Measurements from ENCODE around the gene PRAC1.

PRAC1 gene

DNA sequence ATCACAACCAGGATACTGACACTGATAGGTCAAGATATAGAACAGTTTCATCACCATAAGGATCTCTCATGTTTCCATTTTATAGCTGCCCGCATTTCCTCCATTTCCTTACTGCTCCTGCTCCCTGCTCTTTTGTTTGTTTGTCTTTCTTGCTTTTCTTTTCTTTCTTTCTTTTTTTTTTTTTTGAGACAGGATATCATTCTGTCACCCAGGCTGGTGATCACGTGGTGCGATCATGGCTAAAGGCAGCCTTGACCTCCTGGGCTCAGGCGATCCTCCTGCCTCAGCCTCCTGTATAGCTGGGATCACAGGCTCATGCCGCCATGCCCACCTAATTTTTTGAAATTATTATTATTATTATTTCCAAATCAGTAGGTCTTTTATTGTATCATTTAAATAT is 31.7 kb downstream of the PRAC1 start:
- DNase-seq (ENCODE audit: insufficient read length, low spot score) (no peak), FAIRE-seq (no peak)
- TF ChIP-seq, protein P1, sequence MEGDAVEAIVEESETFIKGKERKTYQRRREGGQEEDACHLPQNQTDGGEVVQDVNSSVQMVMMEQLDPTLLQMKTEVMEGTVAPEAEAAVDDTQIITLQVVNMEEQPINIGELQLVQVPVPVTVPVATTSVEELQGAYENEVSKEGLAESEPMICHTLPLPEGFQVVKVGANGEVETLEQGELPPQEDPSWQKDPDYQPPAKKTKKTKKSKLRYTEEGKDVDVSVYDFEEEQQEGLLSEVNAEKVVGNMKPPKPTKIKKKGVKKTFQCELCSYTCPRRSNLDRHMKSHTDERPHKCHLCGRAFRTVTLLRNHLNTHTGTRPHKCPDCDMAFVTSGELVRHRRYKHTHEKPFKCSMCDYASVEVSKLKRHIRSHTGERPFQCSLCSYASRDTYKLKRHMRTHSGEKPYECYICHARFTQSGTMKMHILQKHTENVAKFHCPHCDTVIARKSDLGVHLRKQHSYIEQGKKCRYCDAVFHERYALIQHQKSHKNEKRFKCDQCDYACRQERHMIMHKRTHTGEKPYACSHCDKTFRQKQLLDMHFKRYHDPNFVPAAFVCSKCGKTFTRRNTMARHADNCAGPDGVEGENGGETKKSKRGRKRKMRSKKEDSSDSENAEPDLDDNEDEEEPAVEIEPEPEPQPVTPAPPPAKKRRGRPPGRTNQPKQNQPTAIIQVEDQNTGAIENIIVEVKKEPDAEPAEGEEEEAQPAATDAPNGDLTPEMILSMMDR (IDR thresholded peaks at IDR 0.05; ENCODE audit: insufficient read depth, missing control alignments) = no peak

- no peak for DNase-seq (ENCODE audit: insufficient read length, low spot score)
- FAIRE-seq = no peak
- TF ChIP-seq, protein P1 (IDR thresholded peaks at IDR 0.05; ENCODE audit: insufficient read depth, missing control alignments) = no peak
Observed at GRCh38 chr17:48681609-48682008, 40.7 kb downstream of the PRAC1 start.

DNA sequence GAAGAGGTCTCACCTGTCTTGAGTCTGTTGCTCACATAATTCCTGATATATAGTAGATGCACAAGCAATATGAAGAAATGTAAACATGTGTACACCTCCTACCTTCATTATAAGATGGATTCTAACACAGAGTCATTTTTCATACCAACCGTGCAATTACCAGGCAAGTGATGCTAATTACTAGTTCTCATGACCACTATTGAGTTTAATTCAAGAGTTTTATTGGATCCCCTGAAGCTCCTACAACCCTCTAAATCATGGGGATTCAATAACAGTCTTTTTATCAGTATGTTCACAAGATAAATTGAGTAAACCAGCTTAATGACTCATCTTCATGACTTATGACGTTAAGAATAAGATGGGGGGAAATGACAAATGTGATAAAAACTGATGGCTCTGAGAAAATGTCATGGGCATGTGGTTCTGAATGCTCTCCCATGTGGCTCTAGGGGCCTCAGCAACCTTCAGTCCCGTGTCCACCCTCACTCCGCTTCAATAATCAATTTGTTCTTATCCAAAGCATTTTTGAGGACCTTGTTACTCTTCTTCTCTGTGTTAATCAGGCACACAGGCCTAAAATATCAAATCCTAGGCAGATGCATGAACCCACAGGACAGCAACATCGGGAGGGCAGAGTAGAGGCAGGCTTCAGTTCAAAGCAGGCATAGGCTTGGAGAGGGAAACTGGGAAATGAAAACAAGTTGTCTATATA is 42.8 kb downstream of the PRAC1 start:
- DNase-seq (ENCODE audit: insufficient read length, low spot score) (no peak), FAIRE-seq (no peak)
- TF ChIP-seq, protein P1 (IDR thresholded peaks at IDR 0.05; ENCODE audit: insufficient read depth, missing control alignments) = no peak

- TF ChIP-seq, protein P1 (IDR thresholded peaks at IDR 0.05; ENCODE audit: insufficient read depth, missing control alignments) = peak; percentile 88
- FAIRE-seq (no peak), DNase-seq (ENCODE audit: insufficient read length, low spot score) (no peak)
Observed at GRCh38 chr17:48678141-48678971, 44.0 kb downstream of the PRAC1 start.

DNA sequence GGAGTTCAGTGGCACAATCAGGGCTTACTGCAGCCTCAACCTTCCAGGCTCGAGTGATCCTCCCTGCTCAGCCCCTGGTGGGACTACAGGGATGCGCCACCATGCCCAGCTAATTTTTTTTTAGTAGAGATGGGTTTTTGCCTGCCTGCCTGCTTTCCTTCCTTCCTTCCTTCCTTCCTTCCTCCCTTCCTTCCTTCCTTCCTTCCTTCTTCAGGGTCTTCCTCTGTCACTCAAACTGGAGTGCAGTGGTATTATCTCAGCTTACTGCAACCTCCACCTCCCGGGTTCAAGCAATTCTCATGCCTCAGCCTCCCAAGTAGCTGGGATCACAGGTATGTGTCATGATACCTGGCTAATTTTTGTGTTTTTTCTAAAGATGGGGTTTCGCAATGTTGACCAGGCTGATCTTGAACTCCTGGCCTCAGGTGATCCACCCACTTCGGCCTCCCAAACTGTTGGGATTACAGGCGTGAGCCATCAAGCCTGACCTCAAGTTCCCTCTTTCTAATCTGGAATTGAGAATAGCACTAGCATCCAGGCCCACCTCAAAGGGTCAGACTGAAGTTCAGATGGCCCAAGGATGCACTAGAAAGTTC is 45.3 kb downstream of the PRAC1 start:
- FAIRE-seq = no peak
- TF ChIP-seq, protein P1 (IDR thresholded peaks at IDR 0.05; ENCODE audit: insufficient read depth, missing control alignments) = no peak
- no peak for DNase-seq (ENCODE audit: insufficient read length, low spot score)

DNA sequence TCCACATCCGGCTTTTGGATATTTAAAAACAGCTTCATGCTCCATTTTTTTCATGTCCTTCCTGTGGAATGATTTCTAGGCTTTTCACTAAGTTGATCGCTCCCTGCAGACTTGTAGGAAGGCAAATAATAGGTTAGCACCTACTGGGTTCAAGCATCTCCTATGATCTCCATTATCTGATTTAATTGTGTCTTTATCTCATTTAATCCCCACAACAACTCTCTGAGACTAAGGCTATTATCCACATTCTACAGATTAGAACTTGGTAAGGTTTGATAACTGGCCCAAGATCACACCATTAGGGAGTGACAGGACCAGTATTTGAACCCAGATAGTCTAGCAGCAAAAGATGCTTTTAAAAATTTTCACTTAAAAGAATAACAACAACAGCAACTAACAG is 50.0 kb downstream of the PRAC1 start:
- FAIRE-seq (no peak), DNase-seq (ENCODE audit: insufficient read length, low spot score) (no peak)
- TF ChIP-seq, protein P1 (IDR thresholded peaks at IDR 0.05; ENCODE audit: insufficient read depth, missing control alignments) = no peak
